ENCODE results near the gene BLOC1S5. TPM values are rescaled to one million over a fixed set of nuclear protein-coding genes. Genes with fewer than 3 reads are reported as not detected.

Gene BLOC1S5
- total and polyA plus RNA-seq, 9 of the 15 experiments (the other 6 are each of a cell fraction or from before 2014, with no cell fraction given), result 8.5 to 41.0 (median 27.7) TPM

DNA sequence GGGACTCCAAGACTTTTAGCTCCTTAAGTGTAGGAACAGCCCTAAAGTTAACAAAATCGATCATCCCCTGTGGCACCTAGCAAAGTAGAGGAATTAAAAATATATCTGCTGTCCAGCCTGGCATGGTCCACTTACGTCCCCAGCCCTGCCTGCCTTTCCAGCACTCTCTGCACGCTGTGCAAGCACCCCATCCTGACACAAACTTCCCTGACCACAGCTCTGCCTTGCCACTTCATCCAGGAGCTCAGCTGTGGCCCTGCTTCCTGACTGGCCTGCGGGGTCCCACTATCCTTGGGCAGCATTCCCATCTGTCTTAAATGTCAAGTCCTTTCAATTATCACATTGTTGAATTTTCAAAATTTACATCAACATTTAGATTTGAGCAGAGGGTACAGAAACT is 39.0 kb downstream of the BLOC1S5 start (continued):
- TF ChIP-seq HCFC1 (IDR thresholded peaks at IDR 0.05; ENCODE audit: low read depth, low read length) (no peak), SIN3A (IDR thresholded peaks at IDR 0.05; ENCODE audit: borderline replicate concordance in 2 of 2, control insufficient read depth in 1 of 2, low read depth in 2 of 2, low read length in 2 of 2) (no peak), RBM14 (IDR thresholded peaks at IDR 0.05; ENCODE audit: borderline replicate concordance, insufficient read depth, low read depth, low read length) (no peak), PBX2 (CRISPR knock-in tag; IDR thresholded peaks at IDR 0.05; ENCODE audit: low read depth) (no peak), PBX2 (tag; conservative IDR thresholded peaks at IDR 0.05; ENCODE audit: low read depth) (no peak), HDAC6 (IDR thresholded peaks at IDR 0.05; ENCODE audit: low read depth, low read length) (no peak), U2AF2 (optimal IDR thresholded peaks at IDR 0.05; ENCODE audit: low read depth, low read length) (no peak), NR2C1 (IDR thresholded peaks at IDR 0.05) (no peak), NR2C1 (tag; IDR thresholded peaks at IDR 0.05) (no peak), ARNT (IDR thresholded peaks at IDR 0.05) (no peak), GATAD2A (IDR thresholded peaks at IDR 0.05) (no peak)
- TF ChIP-seq, protein P1, sequence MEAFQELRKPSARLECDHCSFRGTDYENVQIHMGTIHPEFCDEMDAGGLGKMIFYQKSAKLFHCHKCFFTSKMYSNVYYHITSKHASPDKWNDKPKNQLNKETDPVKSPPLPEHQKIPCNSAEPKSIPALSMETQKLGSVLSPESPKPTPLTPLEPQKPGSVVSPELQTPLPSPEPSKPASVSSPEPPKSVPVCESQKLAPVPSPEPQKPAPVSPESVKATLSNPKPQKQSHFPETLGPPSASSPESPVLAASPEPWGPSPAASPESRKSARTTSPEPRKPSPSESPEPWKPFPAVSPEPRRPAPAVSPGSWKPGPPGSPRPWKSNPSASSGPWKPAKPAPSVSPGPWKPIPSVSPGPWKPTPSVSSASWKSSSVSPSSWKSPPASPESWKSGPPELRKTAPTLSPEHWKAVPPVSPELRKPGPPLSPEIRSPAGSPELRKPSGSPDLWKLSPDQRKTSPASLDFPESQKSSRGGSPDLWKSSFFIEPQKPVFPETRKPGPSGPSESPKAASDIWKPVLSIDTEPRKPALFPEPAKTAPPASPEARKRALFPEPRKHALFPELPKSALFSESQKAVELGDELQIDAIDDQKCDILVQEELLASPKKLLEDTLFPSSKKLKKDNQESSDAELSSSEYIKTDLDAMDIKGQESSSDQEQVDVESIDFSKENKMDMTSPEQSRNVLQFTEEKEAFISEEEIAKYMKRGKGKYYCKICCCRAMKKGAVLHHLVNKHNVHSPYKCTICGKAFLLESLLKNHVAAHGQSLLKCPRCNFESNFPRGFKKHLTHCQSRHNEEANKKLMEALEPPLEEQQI (IDR thresholded peaks at IDR 0.05), result no peak
- TF ChIP-seq, protein P2, sequence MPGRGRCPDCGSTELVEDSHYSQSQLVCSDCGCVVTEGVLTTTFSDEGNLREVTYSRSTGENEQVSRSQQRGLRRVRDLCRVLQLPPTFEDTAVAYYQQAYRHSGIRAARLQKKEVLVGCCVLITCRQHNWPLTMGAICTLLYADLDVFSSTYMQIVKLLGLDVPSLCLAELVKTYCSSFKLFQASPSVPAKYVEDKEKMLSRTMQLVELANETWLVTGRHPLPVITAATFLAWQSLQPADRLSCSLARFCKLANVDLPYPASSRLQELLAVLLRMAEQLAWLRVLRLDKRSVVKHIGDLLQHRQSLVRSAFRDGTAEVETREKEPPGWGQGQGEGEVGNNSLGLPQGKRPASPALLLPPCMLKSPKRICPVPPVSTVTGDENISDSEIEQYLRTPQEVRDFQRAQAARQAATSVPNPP (IDR thresholded peaks at IDR 0.05; ENCODE audit: borderline replicate concordance, insufficient read depth, insufficient read length), result no peak
